ENCODE data around the gene PDE10A.

The PDE10A gene

DNA sequence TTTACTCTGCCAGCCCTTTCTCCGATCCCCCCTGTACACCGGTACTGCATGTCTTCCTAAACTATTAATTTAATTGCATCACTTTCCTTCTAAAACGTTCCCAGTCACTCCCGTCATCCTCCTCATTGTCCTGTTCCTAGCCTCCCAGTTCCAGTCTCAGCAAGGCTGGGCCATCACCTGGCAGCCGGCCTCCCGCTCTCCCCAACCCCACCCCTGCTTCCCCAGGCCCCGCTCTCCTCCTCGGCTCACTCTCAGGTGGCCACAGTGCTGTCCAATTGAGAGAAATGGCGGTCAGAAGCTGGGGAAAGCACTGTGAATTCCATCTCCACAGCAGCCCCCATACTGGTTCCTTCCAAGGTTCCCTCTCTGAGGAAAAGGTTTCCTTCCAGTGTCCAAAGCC lies 8.9 kb downstream of the PDE10A start:
- ATAC-seq (no peak), DNase-seq (no peak)

DNA sequence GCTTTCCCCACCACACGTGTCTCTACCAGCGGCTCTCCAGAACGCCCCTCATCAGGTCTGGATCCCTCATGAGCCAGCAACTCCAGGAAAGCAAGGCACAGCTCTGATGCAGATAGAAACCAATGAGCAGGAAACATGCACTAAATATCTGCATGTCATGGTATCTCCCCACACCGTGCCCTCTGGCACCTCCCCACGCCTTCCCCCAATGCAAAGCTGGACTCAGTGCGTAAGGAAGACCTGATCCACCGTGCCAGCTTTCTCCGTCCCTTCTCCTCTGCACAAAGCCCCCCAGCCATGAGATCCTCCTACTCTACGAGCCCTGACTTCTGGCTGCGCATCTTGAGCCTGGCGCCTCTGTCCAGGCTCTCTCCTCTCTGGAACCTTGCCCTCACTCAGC lies 9.4 kb downstream of the PDE10A start:
- DNase-seq = no peak
- no peak for ATAC-seq

DNA sequence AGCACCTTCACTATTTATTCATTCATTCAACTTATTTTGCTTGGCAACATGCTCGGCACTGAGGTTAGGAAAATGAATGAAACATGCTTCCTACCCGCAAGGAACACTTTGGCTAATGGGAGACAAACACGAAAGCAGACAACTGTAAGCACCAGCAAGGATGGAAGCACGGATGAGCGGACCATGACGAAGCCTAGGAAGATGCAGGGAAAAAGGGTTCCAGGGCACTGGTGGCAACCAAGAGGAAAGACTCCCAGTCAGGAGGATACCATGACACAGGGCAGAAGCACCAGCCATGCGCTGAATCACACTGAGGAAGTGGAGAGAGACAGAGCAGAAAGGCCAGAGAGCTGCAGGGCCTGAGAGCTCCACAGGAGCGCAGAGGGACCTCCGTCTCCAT lies 9.8 kb downstream of the PDE10A start:
- DNase-seq (no peak), ATAC-seq (no peak)

DNA sequence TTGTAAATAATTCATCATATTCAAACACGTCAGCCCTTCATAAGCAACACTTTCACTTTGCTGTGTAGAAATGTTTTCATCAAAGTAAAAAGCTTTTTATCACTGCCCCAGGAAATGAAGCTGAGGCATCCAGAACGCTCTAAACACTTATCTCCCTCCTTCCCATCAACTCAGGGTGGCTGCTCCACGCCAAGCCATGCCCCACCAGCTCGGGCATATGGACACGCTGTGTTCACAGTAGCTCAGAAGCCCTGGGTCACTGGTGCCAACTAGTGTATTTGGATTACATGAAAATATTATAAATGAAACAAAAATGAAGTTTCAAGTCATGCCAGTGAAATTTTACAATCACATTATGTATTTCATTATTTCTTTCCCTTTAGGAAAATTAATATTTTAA lies 10.3 kb downstream of the PDE10A start:
- DNase-seq (no peak), ATAC-seq (no peak)

DNA sequence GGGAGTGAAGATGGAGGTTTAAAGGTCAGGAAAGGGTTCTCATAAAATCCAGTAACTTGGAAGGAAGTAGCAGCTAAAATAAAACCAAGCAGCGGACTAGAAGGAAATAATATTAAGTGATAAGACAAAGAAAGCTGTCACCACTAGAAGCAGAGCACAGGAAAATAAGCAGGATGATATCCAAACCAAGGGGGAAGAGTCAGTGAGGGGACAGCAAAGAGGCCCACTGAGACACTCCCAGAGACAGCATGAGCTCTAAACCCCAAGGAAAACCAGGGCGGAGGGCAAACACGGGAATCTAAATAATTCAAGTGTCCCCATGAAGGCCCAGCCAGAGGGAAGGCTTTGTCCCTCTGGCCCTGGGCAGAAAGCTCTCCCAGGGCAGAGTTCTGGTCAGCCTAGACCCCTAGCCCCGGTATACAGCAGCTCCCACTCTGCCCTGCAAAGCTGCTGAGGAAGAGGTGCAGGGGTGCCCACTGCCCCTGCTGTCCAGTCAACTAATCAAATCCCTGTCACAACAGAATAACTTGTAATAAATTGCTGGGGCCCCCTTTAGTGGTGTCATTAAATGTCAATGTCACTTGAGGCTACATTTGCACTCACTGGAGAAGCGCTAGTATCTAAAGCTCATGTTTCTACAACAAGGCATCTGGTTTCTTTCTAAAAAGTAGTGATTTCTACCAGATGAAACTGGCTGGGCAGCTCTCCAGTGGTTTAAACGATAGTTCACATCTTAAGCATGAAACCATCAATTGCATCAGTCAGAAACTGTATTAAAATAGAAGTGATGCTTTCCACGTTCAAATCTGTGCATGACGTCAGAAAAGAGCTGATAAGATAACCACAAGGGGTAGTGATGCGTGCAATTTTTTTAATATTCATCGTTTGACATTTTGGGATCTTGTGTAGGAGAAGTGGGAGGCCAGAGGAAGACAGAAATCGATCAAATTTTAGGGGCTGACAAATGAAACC lies 13.6 kb downstream of the PDE10A start:
- no peak for ATAC-seq
- DNase-seq = no peak

- DNase-seq = no peak
These were observed 16.0 kb downstream of the PDE10A start for GRCh38 chr6:165647041-165647440.

DNA sequence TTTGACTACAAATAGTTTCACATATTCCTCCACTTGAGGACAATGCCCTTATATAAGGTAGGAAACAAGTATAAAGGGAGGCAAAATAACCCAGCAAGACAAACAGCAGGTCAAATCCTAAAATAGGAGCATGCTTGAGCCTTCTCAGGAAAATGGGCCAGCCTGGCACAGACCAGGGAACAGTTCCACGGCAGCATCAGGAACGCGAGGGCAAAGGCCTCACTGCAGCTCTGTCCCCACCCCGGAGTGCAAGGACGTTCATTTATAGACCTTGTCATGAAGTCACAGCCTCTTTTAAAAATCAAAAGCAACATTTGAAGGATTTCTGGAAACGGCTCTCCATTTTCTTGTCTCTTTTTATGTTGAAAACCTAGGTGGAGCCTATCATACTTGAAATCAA lies 17.1 kb downstream of the PDE10A start:
- ATAC-seq (no peak), DNase-seq (no peak)

More at GRCh38 chr6:165647041-165647440, 16.0 kb downstream of the PDE10A start:
- ATAC-seq = no peak

- no peak for ATAC-seq
- no peak for DNase-seq
These were observed 18.3 kb downstream of the PDE10A start for GRCh38 chr6:165644586-165645266.

- ATAC-seq = no peak
- DNase-seq = no peak
These were observed 20.0 kb downstream of the PDE10A start for GRCh38 chr6:165643015-165643414.

- no peak for DNase-seq
- no peak for ATAC-seq
These were observed 21.3 kb downstream of the PDE10A start for GRCh38 chr6:165641672-165642156.

DNA sequence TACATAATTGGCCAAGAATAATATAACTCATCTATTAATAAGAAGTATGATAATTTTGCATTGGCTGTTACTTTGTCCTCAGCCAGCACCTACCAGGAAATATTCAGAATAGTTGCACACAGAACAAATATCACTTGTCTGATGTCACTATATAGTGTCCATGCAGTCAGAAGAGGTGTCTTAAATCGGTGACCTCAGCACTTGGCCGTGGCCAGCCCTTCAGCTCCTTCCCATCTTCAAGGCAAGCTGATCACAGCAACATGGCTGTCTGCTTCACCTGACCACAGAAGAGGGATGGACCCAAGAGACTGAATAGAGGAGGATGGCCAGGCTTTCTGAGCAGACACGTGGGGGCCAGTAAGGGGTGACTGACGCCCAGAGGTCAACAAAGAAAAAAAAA lies 22.2 kb downstream of the PDE10A start:
- ATAC-seq (no peak), DNase-seq (no peak)

- ATAC-seq (no peak), DNase-seq (no peak)
These were observed 24.5 kb downstream of the PDE10A start for GRCh38 chr6:165638530-165638929.

DNA sequence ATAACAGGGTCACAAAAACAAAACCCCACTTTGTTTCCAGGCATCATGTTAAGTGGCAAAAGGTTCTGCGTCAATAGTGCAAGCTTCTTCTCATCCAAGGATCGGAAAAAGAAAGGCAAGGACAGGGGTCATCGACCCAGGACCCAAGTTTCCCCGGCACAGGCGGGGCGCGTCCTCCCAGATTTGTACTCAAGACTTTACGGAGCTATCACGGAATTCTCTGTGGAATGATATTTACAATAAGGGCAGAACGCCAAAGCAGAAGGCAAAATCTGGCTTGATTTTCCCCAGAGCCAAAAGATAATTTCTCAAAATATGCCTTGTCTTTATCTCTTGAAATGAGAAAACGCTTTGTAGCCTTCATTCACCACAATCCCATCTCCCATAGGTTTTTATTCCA lies 25.5 kb downstream of the PDE10A start:
- DNase-seq (no peak), ATAC-seq (no peak)

GRCh38 chr6:165636402-165637048 lies 26.5 kb downstream of the PDE10A start:
- DNase-seq (no peak), ATAC-seq (no peak)

DNA sequence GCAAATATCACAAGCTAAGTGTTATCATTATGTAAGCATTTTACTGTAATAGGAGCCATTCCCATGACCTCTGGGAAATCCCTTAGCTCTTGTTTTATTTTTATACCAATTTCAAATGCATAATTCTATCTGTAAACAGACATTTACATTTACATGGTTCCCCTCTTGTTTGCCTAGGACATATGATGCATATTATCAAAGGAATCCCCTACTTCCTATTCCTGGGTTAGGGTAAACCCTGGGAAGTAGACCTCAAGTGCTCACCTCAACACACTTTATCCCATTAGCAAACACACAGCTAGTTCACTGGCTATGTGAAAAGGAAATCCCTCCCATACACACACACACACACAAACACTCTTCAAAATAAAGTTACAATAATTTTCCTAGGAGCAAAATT lies 27.1 kb downstream of the PDE10A start:
- DNase-seq (no peak), ATAC-seq (no peak)

DNA sequence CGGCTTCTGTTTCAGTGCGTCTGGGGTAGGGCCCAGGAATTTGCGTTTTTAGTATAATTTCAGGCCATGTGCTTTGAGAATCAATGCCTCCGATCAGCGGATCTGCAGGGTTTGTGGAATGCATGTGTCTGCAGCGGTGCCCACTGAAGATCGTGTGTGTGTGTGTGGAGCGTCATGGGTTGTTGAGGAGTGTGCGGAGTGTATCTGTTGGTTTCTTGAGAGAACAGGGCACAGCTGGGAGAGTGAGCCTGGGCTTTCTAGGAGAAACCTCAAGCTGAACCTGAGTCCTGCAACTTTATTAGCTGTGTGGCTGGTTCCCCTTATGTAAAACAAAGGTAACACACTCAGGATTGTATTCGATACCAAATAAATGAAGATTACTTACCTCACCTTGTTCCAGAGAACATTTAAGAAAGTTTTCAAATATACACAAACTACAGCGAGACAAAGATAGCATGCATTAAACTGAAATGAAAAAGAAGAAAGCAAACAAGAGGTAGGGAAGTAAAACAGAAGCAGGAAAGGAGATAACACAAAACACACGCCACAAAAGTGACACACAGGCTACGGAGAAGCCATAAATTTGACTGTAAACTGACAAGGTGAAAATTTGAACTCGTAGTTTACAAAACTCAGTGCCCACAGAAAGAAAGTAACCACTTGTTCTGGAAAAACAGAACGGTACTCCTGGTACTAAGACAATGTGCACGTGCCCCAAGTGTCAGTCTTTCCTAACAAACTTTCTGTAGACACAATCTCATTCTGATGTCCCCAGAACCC lies 28.8 kb downstream of the PDE10A start:
- no peak for ATAC-seq
- DNase-seq = no peak

- DNase-seq (no peak), ATAC-seq (no peak)
These were observed 30.8 kb downstream of the PDE10A start for GRCh38 chr6:165632194-165632593.

DNA sequence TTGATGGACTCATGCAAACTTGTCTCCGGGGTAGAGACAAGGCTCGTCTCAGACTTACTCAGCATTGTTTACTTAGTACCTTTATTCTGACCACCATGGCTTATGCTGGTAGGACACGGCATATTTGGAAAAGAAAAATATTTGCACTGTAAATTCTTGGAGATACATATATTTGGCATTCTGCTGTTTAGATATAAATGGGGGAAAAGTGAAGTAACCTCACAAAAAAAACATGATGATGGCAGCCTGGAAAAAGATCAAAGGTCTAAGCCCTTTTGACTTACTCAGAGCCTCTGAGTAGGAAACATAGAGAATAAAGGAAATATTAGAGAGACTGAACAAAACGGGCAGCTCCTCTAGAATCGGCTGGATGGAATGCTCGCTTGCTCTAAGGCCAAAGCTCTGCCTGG lies 32.5 kb downstream of the PDE10A start:
- DNase-seq (no peak), ATAC-seq (no peak)

DNA sequence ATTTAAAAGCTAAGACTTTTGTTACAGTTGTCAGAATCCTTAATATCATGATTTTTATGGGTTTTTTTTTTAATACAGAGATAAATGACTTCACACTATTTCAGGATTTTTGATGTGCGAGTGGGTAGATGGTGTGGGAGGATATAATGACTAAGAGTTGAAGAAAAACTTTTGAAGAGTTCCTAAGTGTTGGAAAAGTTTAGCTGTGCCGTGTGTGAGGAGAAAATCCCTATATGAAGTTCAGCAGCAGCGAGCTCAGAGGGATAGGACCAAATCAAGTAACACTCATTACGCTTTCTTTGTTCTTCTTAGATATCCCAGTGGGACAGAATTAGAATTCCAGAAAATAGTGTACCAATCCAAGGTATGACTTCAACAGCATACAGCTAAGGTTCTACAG lies 34.1 kb downstream of the PDE10A start:
- ATAC-seq (no peak), DNase-seq (no peak)

DNA sequence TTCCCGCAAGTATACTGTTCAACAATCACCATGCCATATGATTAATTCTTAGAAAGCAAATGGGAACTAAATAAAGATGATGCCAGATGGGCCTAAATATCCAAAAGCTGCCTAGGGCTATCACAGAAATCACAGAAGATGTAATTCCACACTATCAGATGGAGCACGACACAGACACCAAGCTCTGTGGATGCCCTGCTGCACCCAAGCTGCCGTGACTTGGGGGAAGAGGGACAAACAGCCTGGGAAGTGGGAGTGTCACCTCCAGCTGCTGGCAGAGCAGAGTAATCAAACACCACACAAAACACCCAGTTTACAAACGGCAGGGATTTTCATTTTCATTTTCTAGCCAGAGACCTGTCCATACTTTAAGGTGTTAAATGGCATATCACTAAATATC lies 35.7 kb downstream of the PDE10A start:
- ATAC-seq = no peak

GRCh38 chr6:165626711-165627110 lies 36.3 kb downstream of the PDE10A start:
- DNase-seq (no peak), ATAC-seq (no peak)

More for the DNA sequence above, 35.7 kb downstream of the PDE10A start:
- no peak for DNase-seq

All from stimulated activated naive CD8-positive, alpha-beta T cell treated with anti-CD3 and anti-CD28 coated beads, Interleukin-15, Interleukin-2, amounts not matched to agents 100 U/mL and 50 U/mL, for 24 hours (primary cell).